GM18861 (cell line): Measurements from ENCODE around the gene UBE2S.
"Not testable (repeated sequence)": the region's sequence is repeated elsewhere in the genome, so short reads cannot be mapped to it uniquely, and the experiment has no call there.

Experiments
- ATAC-seq: cut with Tn5 transposase; IDR thresholded peaks from one replicate; pipeline ENCODE4 v1.9.1; 2021; ENCODE audit not compliant: unreplicated experiment

The UBE2S gene

GRCh38 chr19:55406826-55407549 is 600 bp downstream of the UBE2S start:
- no peak for ATAC-seq

- no peak for ATAC-seq
Observed at GRCh38 chr19:55406091-55406825, 1.3 kb downstream of the UBE2S start.

- no peak for ATAC-seq
Observed at GRCh38 chr19:55405638-55406037, 1.9 kb downstream of the UBE2S start.

GRCh38 chr19:55402509-55402908 is 5.1 kb downstream of the UBE2S start:
- ATAC-seq: no peak

- not testable (repeated sequence) for ATAC-seq
Observed at GRCh38 chr19:55401390-55401789, 6.2 kb downstream of the UBE2S start.

GRCh38 chr19:55400281-55401087 is 7.1 kb downstream of the UBE2S start:
- no peak for ATAC-seq

GRCh38 chr19:55398200-55398925 is 9.2 kb downstream of the UBE2S start:
- no peak for ATAC-seq

GRCh38 chr19:55392820-55393761 is 14.5 kb downstream of the UBE2S start:
- ATAC-seq: no peak

- no peak for ATAC-seq
Observed at GRCh38 chr19:55391702-55392615, 15.6 kb downstream of the UBE2S start.

- ATAC-seq: no peak
Observed at GRCh38 chr19:55391191-55391670, 16.4 kb downstream of the UBE2S start.

GRCh38 chr19:55390461-55390880 is 17.1 kb downstream of the UBE2S start:
- no peak for ATAC-seq

- ATAC-seq: no peak
Observed at GRCh38 chr19:55389386-55390317, 17.9 kb downstream of the UBE2S start.

- no peak for ATAC-seq
Observed at GRCh38 chr19:55387736-55388497, 19.7 kb downstream of the UBE2S start.

GRCh38 chr19:55386493-55386971 is 21.1 kb downstream of the UBE2S start:
- ATAC-seq: no peak

- peak; percentile 55 for ATAC-seq
Observed at GRCh38 chr19:55385724-55386492, 21.7 kb downstream of the UBE2S start, which contains the start of gene RPL28. RPL28 (plus strand) TSS chr19:55385932; CDS start chr19:55386358, 426 bp downstream.
